Fibroblast of gingiva (primary cell): ENCODE data around the gene OR2T35.

Source experiments
- DNase-seq: peaks from one replicate; pipeline ENCODE4 v3.0.0-alpha.2; 2011; ENCODE audit warnings: low read depth

Gene OR2T35

GRCh38 chr1:248625971-248626370 is 19.1 kb downstream of the OR2T35 start:
- no peak for DNase-seq

- no peak for DNase-seq
These were observed 19.9 kb downstream of the OR2T35 start for GRCh38 chr1:248625166-248625565.

GRCh38 chr1:248622570-248623001 is 22.5 kb downstream of the OR2T35 start:
- peak; percentile 14 for DNase-seq

DNA sequence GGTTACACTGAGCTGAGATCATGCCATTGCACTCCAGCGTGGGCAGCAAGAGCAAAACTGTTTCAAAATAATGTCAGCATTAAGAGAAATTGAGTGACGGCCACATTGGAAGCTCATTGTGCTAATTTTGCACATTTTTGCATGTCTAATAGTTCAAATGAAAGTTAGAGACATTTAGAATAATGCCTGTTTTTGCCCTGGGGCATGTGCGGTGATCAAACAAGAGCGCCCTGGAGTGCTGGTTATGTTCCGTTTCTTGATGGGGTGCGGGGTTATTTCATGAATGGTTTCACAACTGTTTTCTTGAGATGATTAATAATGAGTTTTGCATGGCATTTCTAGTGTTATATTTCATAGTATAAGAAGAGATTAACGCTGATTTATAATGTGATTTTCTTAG is 23.3 kb downstream of the OR2T35 start:
- no peak for DNase-seq

DNA sequence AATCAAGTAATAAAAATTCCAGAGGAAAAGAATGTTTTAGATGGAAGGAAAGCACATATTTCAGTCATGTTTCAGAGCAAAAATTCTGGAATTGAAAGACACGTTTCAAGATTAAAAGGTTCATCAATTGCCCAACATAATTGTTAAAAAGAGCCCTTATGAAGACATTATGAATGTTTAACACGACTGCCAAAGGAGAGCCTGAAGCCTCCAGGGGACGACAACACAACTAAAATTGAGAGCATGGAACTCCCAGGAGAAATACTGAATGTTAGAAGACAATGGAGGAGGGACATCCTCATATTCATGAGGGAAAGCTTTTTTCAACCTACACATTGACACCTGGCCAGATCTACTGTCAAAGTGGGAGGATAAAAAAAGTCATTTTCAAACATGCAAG is 26.2 kb downstream of the OR2T35 start:
- DNase-seq: no peak

GRCh38 chr1:248618119-248618518 is 27.0 kb downstream of the OR2T35 start:
- DNase-seq: no peak

- no peak for DNase-seq
These were observed 31.3 kb downstream of the OR2T35 start for GRCh38 chr1:248613742-248614141.

DNA sequence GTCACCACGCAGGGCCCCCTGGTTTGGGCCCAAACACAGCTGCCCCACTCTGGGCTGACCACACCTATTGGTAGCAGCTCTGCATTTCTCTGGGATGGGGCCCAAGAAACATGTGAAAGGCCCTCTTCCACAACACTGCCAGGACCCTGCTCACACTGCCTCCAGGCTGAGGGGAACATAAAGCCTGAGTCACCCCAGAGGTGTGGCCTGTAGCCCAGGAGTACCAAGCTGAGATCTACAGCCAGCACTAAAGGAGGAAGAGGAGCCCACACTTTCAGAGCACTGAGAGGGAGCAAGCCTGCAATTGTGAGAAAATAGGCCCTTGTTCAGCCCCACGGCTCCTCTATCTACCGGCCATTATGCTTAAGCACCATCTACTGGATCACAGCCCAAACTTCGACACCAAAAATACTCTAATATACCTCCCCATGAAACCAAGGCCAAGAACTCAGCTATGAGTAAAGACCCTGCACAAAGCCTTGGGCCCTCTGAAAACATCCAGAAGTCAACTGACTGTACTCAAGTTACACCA is 33.1 kb downstream of the OR2T35 start:
- no peak for DNase-seq

GRCh38 chr1:248610301-248610700 is 34.8 kb downstream of the OR2T35 start:
- DNase-seq: no peak

DNA sequence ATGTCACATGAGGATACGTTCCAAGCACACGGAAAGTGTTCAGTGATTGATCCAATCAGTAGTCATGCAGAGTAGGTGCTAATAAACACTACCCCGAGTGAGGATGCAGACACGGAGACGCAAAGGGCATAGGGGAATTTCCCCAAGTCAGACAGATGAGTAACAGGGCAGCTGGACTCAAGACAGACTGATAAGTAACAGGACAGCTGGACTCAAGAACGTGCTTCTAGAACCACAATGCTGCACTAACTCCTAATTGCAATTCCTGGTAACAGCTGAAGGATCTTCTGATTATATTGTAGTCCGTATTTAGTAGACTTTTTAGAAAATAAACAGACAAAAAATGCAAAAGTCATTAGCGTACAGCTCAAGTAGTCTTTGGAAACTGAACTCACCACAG is 45.7 kb downstream of the OR2T35 start:
- no peak for DNase-seq

DNA sequence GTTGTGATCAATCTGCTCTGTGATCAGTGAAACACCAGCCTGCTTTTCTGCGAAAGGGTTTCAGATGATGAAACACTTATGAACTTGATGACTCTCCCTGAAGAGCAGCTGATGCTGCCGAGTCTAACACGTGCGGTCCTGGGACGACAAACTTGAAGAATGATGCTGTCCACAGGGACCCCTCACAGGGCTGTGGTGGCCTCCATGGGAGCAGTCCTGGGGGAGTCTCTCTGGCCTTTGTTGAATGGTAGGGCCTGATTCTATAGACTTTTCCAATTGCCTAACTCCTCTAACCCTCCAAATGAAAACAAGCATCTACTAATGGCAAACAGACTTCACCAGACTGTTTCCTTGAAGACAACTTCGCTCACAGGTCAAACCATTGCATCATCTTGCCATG is 47.5 kb downstream of the OR2T35 start, which contains the start of gene OR2T10:
OR2T10 (minus strand) TSS at position 112 of the 400 bp plus-strand sequence. CDS start 3,932 bp downstream, outside the sequence.
- DNase-seq: no peak

- DNase-seq: no peak
These were observed 48.5 kb downstream of the OR2T35 start for GRCh38 chr1:248596615-248597014.

- DNase-seq: no peak
These were observed 51.9 kb downstream of the OR2T35 start for GRCh38 chr1:248593226-248593625.

- DNase-seq: no peak
These were observed 52.4 kb downstream of the OR2T35 start for GRCh38 chr1:248592655-248593054.

GRCh38 chr1:248590055-248590454 is 55.0 kb downstream of the OR2T35 start:
- DNase-seq: no peak

GRCh38 chr1:248589334-248589733 is 55.7 kb downstream of the OR2T35 start:
- DNase-seq: no peak
